GM12878 (cell line): Measurements from ENCODE around the gene TRIM68. TPM values are rescaled to one million over a fixed set of nuclear protein-coding genes. Genes with fewer than 3 reads are reported as not detected.

Experiments used
- ATAC-seq: fragments of 200-7000 bp; cut with Tn5 transposase; 3 replicates; pipeline ENCODE4 v1.9.1; 2020; ENCODE audit warnings: mild to moderate bottlenecking, moderate library complexity
- BruUV-seq: library from RNA; stranded (reverse); fragments of 400-500 nt; replicated peaks from 2 replicates; lab custom pipeline; 2021; lab: Mats Ljungman, UMichigan
- CTCF ChIA-PET: fragments of 300-600 bp; sonication (Branson Sonifier 250); formaldehyde crosslinking; extraction: SDS; loops from one replicate; lab custom pipeline; 2021; ENCODE audit warnings: inconsistent platforms; lab: Yijun Ruan, JAX
- POLR2A ChIA-PET: fragments of 350-600 bp; formaldehyde crosslinking; extraction: SDS; loops from one replicate; lab custom pipeline; 2021; ENCODE audit warnings: inconsistent platforms; lab: Charles Lee
- RAD21 ChIA-PET: fragments of 300-600 bp; sonication (Branson Sonifier 250); formaldehyde crosslinking; loops from one replicate; lab custom pipeline; 2023; ENCODE audit warnings: antibody characterized with exemption; ENCODE audit not compliant: unreplicated experiment; lab: Charles Lee
- SMC1A ChIA-PET: fragments of 300-600 bp; sonication (Branson Sonifier 250); formaldehyde crosslinking; loops from one replicate; lab custom pipeline; 2023; ENCODE audit not compliant: unreplicated experiment, uncharacterized antibody; lab: Charles Lee
- DNase-seq: peaks from one replicate; pipeline ENCODE4 v3.0.0-alpha.2; 2011; ENCODE audit warnings: low read depth, low spot score
- FAIRE-seq: peaks from 3 replicates; lab custom pipeline; 2011; peaks lifted over from hg19 to GRCh38; lab: Jason Lieb, UNC
- H2AFZ ChIP-seq: 2 replicates; pipeline ENCODE4 v1.6.0; 2011; ENCODE audit warnings: low read depth, low read length, control low read depth; ENCODE audit not compliant: control insufficient read depth
- H3K27ac ChIP-seq: 2 replicates; pipeline ENCODE4 v1.5.1; 2011; ENCODE audit warnings: control low read depth; ENCODE audit not compliant: control insufficient read depth, insufficient read depth
- H3K27me3 ChIP-seq, 2 experiments: replicated peaks in 1 of 2; 2 replicates each; pipeline versions ENCODE4 v1.6.0 to v1.6.1; 2011; ENCODE audit warnings: low read length in 1 of 2; ENCODE audit not compliant: control insufficient read depth in 2 of 2, insufficient read depth in 2 of 2
- H3K36me3 ChIP-seq, 2 experiments: 2 replicates each; pipeline ENCODE4 v1.5.1; 2011; ENCODE audit warnings: low read length in 1 of 2; ENCODE audit not compliant: control insufficient read depth in 2 of 2, insufficient read depth in 2 of 2
- H3K4me1 ChIP-seq: 2 replicates; pipeline ENCODE4 v1.6.1; 2011; ENCODE audit warnings: mild to moderate bottlenecking, low read length, moderate library complexity, mixed read lengths; ENCODE audit not compliant: control insufficient read depth, insufficient read depth
- H3K4me2 ChIP-seq: 2 replicates; pipeline ENCODE4 v1.6.0; 2011; ENCODE audit warnings: control low read depth; ENCODE audit not compliant: control insufficient read depth, insufficient read depth
- H3K4me3 ChIP-seq: fragments of 200-600 bp; sonication (generic); 2 replicates; pipeline ENCODE4 v1.5.1; 2016
- H3K79me2 ChIP-seq: 2 replicates; pipeline ENCODE4 v1.6.0; 2011; ENCODE audit warnings: low read length; ENCODE audit not compliant: control insufficient read depth, insufficient read depth
- H3K9ac ChIP-seq: 2 replicates; pipeline ENCODE4 v1.8.0; 2011; ENCODE audit warnings: low read length, control low read depth, mixed read lengths; ENCODE audit not compliant: control insufficient read depth, insufficient read depth
- H3K9me3 ChIP-seq: replicated peaks from 3 replicates; pipeline ENCODE4 v1.5.1; 2011; ENCODE audit warnings: mild to moderate bottlenecking, low read length; ENCODE audit not compliant: control insufficient read depth, insufficient read depth
- H4K20me1 ChIP-seq: 2 replicates; pipeline ENCODE4 v1.6.0; 2011; ENCODE audit not compliant: control insufficient read depth, insufficient read depth
- ATF7 ChIP-seq: fragments of 450-650 bp; IDR thresholded peaks from 2 replicates; pipeline ENCODE4 v1.6.1; 2016; ENCODE audit warnings: low read depth, mild to moderate bottlenecking
- CREB1 ChIP-seq: IDR thresholded peaks from 2 replicates; pipeline ENCODE4 v1.6.1; 2012; ENCODE audit warnings: low read depth, mild to moderate bottlenecking, inconsistent platforms
- DPF2 ChIP-seq: fragments of 450-650 bp; IDR thresholded peaks from 2 replicates; pipeline ENCODE4 v1.6.1; 2017; ENCODE audit warnings: mild to moderate bottlenecking
- EGR1 ChIP-seq, 2 experiments: IDR thresholded peaks; 1 replicate in 1 of 2; 2 replicates in 1 of 2; pipeline ENCODE4 v1.6.1; 2011 to 2012; ENCODE audit warnings: low read depth in 2 of 2, low read length in 2 of 2, borderline replicate concordance in 1 of 2, mild to moderate bottlenecking in 1 of 2, moderate library complexity in 1 of 2
- ETV6 ChIP-seq, 2 experiments: fragments of 450-650 bp in 1 of 2; IDR thresholded peaks in 1 of 2; conservative IDR thresholded peaks in 1 of 2; 2 replicates each; pipeline ENCODE4 v1.6.1; 2014; ENCODE audit warnings: antibody characterized with exemption in 1 of 2, borderline replicate concordance in 1 of 2, low read depth in 1 of 2, mild to moderate bottlenecking in 1 of 2, moderate library complexity in 1 of 2
- NBN ChIP-seq: fragments of 450-650 bp; IDR thresholded peaks from 2 replicates; pipeline ENCODE4 v1.6.1; 2016
- RB1 ChIP-seq: fragments of 450-650 bp; formaldehyde crosslinking; IDR thresholded peaks from 2 replicates; pipeline ENCODE4 v1.6.1; 2017; ENCODE audit warnings: mild to moderate bottlenecking, borderline replicate concordance
- RCOR1 ChIP-seq: conservative IDR thresholded peaks from 2 replicates; pipeline ENCODE4 v1.6.1; 2012; ENCODE audit warnings: low read depth, low read length, improper control_type of control experiment
- ZNF207 ChIP-seq: fragments of 450-650 bp; IDR thresholded peaks from 2 replicates; pipeline ENCODE4 v1.6.1; 2014; ENCODE audit warnings: antibody characterized with exemption, mild to moderate bottlenecking, borderline replicate concordance
- WGBS: methylation state at CpG from one replicate; pipeline ENCODE4 v1.1.6; 2016; ENCODE audit warnings: low lambda C conversion rate; ENCODE audit not compliant: insufficient replicate concordance, insufficient coverage; ENCODE audit errors: missing lambda C conversion rate; 5-methylcytosine and 5-hydroxymethylcytosine counted together
- in situ Hi-C: fragments of 300-500 bp; cut with MboI; formaldehyde crosslinking; loops from 9 replicates; pipeline ENCODE4 v1.14.3; 2018; ENCODE audit warnings: mixed read lengths
- intact Hi-C: fragments of 100-400 bp; cut with micrococcal nuclease; formaldehyde crosslinking; loops from one replicate; pipeline ENCODE4 v1.14.2; 2022; ENCODE audit not compliant: unreplicated experiment
- polyA plus RNA-seq, 11 experiments: library from polyadenylated mRNA; depleted of rRNA in 4 of 11; unstranded in 6 of 11; stranded (reverse) in 5 of 11; fragments of >200 nt; fragmentation: Nextera tagmentation in 4 of 11; fragmentation: Illumina TruSeq in 1 of 11; extraction: Ambion mirVana in 4 of 11; extraction: Trizol in 1 of 11; gene quantifications; 1 replicate in 1 of 11; 2 replicates in 10 of 11; pipeline versions ENCODE4 v1.2.1 to v1.2.3, GENCODE V29; 2011 to 2016; ENCODE audit warnings: inconsistent platforms in 2 of 11, missing spikeins in 2 of 11, low read depth in 1 of 11
- total RNA-seq, 4 experiments: library from RNA; depleted of rRNA in 3 of 4; stranded (reverse); fragments of >200 nt in 3 of 4; fragmentation: Illumina TruSeq in 1 of 4; extraction: Trizol in 1 of 4; gene quantifications; 2 replicates each; pipeline versions ENCODE4 v1.2.1 to v1.2.3, GENCODE V29; 2013 to 2021
- TF ChIP-seq, protein P1 (sequence below): IDR thresholded peaks from 2 replicates; pipeline ENCODE4 v1.6.1; 2012; ENCODE audit warnings: mild to moderate bottlenecking, low read depth, low read length
- TF ChIP-seq, protein P2 (sequence below), 3 experiments: IDR thresholded peaks in 2 of 3; conservative IDR thresholded peaks in 1 of 3; 2 replicates each; pipeline ENCODE4 v1.5.1; 2011; ENCODE audit warnings: low read depth in 3 of 3, low read length in 3 of 3, mild to moderate bottlenecking in 3 of 3, control low read depth in 2 of 3, moderate library complexity in 2 of 3, inconsistent platforms in 1 of 3, mixed read lengths in 1 of 3; ENCODE audit not compliant: control insufficient read depth in 2 of 3, insufficient read depth in 1 of 3; ENCODE audit errors: extremely low read depth in 1 of 3

TRIM68 gene
- total and polyA plus RNA-seq, 10 of the 15 experiments (the other 5 are each of a cell fraction or from before 2014, with no cell fraction given): 3.3 to 13.7 (median 8.3) TPM

DNA sequence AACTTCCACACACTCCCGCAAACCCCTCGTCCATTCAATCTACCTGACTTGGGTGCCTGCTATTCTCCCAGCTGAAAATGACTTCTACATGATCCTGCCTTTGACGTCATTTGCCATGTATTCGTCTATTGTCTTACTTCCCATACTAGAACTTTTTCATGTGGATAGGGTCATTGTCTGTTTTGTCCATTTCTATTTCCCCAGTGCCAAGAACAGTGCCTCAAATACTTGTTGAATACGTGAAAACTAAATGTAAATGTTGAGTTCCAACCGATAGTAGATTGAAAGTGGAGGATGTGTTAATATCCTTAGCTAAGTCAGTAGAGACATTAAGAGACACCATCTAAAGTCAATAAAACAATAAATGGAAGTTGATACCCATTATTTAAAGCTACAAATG lies 935 bp downstream of the TRIM68 start:
- ChIA-PET SMC1A (no interaction called here), RAD21 (no interaction called here), POLR2A (interaction anchor here (0.6 to 1.1 kb wide), 2 partner anchors 16 to 1990 kb away, joined by 3 read pairs; no protein-coding TSS in a partner anchor), CTCF (interaction anchor here (0.7 to 1.9 kb wide), 4 partner anchors 8 to 30 kb away, joined by 3 to 5 read pairs (median 4); partner anchors contain the start of genes OR51D1 and OR52I1)
- no TSS peak for BruUV-seq
- intact Hi-C loops: no loop called here
- Histone ChIP-seq H3K4me1 (peaks cover 3% of the 10 kb centered on the region; the same call in 1 of the 2 replicates), H3K9ac (peak overlapping the region; percentile 82; the same call in 1 of the 2 replicates), H3K4me2 (peak overlapping the region; percentile 83), H3K27ac (no peak overlapping the region), H3K79me2 (peaks cover 3% of the 10 kb centered on the region; the same call in 1 of the 2 replicates), H3K9me3 (no peaks in the 10 kb centered on the region; the same call in 2 of the 3 replicates), H4K20me1 (no peaks in the 10 kb centered on the region), H3K27me3 (no peaks in the 10 kb centered on the region), H2AFZ (peak overlapping the region; percentile 91), H3K4me3 (peak overlapping the region; percentile 70), H3K36me3 (no peaks in the 10 kb centered on the region; a peak in 1 of 4 replicates)
- WGBS: 40% methylated on average over 6 of the region's 6 CpGs
- ATAC-seq: no peak
- in situ Hi-C loops: no loop called here
- TF ChIP-seq RB1 (no peak), CREB1 (no peak), DPF2 (no peak), ATF7 (no peak), EGR1 (IDR thresholded peaks at IDR 0.05; ENCODE audit: borderline replicate concordance in 1 of 2, low read depth in 2 of 2, low read length in 2 of 2) (no peak), RCOR1 (no peak), NBN (no peak), ZNF207 (no peak), ETV6 (conservative IDR thresholded peaks at IDR 0.05 in 1 of 2, IDR thresholded peaks at IDR 0.05 in 1 of 2; ENCODE audit: borderline replicate concordance in 1 of 2, low read depth in 1 of 2) (no peak)
- TF ChIP-seq, protein P1, sequence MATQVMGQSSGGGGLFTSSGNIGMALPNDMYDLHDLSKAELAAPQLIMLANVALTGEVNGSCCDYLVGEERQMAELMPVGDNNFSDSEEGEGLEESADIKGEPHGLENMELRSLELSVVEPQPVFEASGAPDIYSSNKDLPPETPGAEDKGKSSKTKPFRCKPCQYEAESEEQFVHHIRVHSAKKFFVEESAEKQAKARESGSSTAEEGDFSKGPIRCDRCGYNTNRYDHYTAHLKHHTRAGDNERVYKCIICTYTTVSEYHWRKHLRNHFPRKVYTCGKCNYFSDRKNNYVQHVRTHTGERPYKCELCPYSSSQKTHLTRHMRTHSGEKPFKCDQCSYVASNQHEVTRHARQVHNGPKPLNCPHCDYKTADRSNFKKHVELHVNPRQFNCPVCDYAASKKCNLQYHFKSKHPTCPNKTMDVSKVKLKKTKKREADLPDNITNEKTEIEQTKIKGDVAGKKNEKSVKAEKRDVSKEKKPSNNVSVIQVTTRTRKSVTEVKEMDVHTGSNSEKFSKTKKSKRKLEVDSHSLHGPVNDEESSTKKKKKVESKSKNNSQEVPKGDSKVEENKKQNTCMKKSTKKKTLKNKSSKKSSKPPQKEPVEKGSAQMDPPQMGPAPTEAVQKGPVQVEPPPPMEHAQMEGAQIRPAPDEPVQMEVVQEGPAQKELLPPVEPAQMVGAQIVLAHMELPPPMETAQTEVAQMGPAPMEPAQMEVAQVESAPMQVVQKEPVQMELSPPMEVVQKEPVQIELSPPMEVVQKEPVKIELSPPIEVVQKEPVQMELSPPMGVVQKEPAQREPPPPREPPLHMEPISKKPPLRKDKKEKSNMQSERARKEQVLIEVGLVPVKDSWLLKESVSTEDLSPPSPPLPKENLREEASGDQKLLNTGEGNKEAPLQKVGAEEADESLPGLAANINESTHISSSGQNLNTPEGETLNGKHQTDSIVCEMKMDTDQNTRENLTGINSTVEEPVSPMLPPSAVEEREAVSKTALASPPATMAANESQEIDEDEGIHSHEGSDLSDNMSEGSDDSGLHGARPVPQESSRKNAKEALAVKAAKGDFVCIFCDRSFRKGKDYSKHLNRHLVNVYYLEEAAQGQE: no peak
- TF ChIP-seq, protein P2, sequence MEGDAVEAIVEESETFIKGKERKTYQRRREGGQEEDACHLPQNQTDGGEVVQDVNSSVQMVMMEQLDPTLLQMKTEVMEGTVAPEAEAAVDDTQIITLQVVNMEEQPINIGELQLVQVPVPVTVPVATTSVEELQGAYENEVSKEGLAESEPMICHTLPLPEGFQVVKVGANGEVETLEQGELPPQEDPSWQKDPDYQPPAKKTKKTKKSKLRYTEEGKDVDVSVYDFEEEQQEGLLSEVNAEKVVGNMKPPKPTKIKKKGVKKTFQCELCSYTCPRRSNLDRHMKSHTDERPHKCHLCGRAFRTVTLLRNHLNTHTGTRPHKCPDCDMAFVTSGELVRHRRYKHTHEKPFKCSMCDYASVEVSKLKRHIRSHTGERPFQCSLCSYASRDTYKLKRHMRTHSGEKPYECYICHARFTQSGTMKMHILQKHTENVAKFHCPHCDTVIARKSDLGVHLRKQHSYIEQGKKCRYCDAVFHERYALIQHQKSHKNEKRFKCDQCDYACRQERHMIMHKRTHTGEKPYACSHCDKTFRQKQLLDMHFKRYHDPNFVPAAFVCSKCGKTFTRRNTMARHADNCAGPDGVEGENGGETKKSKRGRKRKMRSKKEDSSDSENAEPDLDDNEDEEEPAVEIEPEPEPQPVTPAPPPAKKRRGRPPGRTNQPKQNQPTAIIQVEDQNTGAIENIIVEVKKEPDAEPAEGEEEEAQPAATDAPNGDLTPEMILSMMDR (IDR thresholded peaks at IDR 0.05 in 2 of 3, conservative IDR thresholded peaks at IDR 0.05 in 1 of 3; ENCODE audit: control insufficient read depth in 2 of 3, extremely low read depth in 1 of 3, insufficient read depth in 1 of 3, low read depth in 3 of 3, low read length in 3 of 3): no peak
- FAIRE-seq: no peak
- DNase-seq: no peak
